A673 (cell line): Measurements from ENCODE around the gene SPRED3. TPM values are rescaled to one million over a fixed set of nuclear protein-coding genes. Genes with fewer than 3 reads are reported as not detected.

Experiments used
- BruUV-seq: library from RNA; stranded (reverse); fragments of 400-500 nt; replicated peaks from 2 replicates; lab custom pipeline; 2021; lab: Mats Ljungman, UMichigan
- CTCF ChIA-PET: fragments of 300-600 bp; sonication (Branson Sonifier 250); formaldehyde crosslinking; loops from one replicate; lab custom pipeline; 2022; ENCODE audit warnings: antibody characterized with exemption; lab: Charles Lee
- POLR2A ChIA-PET: fragments of 300-600 bp; sonication (Branson Sonifier 250); formaldehyde crosslinking; loops from one replicate; lab custom pipeline; 2022; ENCODE audit warnings: antibody characterized with exemption; ENCODE audit not compliant: low non-redundant PET; lab: Charles Lee
- DNase-seq: peaks from one replicate; pipeline ENCODE4 v3.0.0-alpha.2; 2015; ENCODE audit warnings: low spot score
- H3K27ac ChIP-seq: fragments of 200-600 bp; sonication (generic); 2 replicates; pipeline ENCODE4 v1.5.1; 2016; ENCODE audit warnings: mixed run types, low read depth, mild to moderate bottlenecking, mixed read lengths, antibody characterized with exemption, low read length; ENCODE audit not compliant: poor library complexity, severe bottlenecking
- H3K27me3 ChIP-seq: fragments of 200-600 bp; sonication (generic); replicated peaks from 2 replicates; pipeline ENCODE4 v1.6.1; 2017; ENCODE audit warnings: mixed run types, low read depth, mild to moderate bottlenecking, mixed read lengths, antibody characterized with exemption, low read length; ENCODE audit not compliant: insufficient read depth, poor library complexity
- H3K36me3 ChIP-seq: fragments of 200-600 bp; sonication (generic); 2 replicates; pipeline ENCODE4 v1.6.1; 2016; ENCODE audit warnings: mixed run types, mild to moderate bottlenecking, mixed read lengths, antibody characterized with exemption, low read length; ENCODE audit not compliant: insufficient read depth, poor library complexity, severe bottlenecking
- H3K4me1 ChIP-seq: fragments of 200-600 bp; sonication (generic); 2 replicates; pipeline ENCODE4 v1.6.1; 2017; ENCODE audit warnings: mixed run types, mild to moderate bottlenecking, mixed read lengths, antibody characterized with exemption, low read length; ENCODE audit not compliant: insufficient read depth, poor library complexity, severe bottlenecking
- H3K4me3 ChIP-seq: fragments of 200-600 bp; sonication (generic); 2 replicates; pipeline ENCODE4 v1.5.1; 2016; ENCODE audit warnings: low read depth, mixed run types, mild to moderate bottlenecking, mixed read lengths, low read length; ENCODE audit not compliant: poor library complexity, severe bottlenecking
- H3K9me3 ChIP-seq: fragments of 200-600 bp; sonication (generic); 2 replicates; pipeline ENCODE4 v1.6.1; 2016; ENCODE audit warnings: mixed run types, low read depth, mild to moderate bottlenecking, mixed read lengths, antibody characterized with exemption, low read length; ENCODE audit not compliant: poor library complexity, severe bottlenecking
- EZH2 ChIP-seq: fragments of 200-600 bp; sonication (generic); IDR thresholded peaks from 2 replicates; pipeline ENCODE4 v1.6.1; 2017; ENCODE audit warnings: borderline replicate concordance, low read depth, mild to moderate bottlenecking, mixed read lengths, antibody characterized with exemption, low read length; ENCODE audit not compliant: poor library complexity, severe bottlenecking
- intact Hi-C: fragments of 100-400 bp; cut with micrococcal nuclease; formaldehyde crosslinking; loops from one replicate; pipeline ENCODE4 v1.10.0; 2022; ENCODE audit not compliant: unreplicated experiment
- total RNA-seq: library from RNA; stranded (reverse); gene quantifications from 2 replicates; pipeline ENCODE4 v1.2.3, GENCODE V29; 2021
- TF ChIP-seq, protein P1 (sequence below): fragments of 300-800, 200-600 bp; sonication (generic); conservative IDR thresholded peaks from 2 replicates; pipeline ENCODE4 v1.5.1; 2017; ENCODE audit warnings: low read depth, mild to moderate bottlenecking, antibody characterized with exemption, low read length, moderate library complexity, mixed read lengths

The SPRED3 gene
- total RNA-seq, 1 experiment from 2014 or later, result 6.2 TPM

DNA sequence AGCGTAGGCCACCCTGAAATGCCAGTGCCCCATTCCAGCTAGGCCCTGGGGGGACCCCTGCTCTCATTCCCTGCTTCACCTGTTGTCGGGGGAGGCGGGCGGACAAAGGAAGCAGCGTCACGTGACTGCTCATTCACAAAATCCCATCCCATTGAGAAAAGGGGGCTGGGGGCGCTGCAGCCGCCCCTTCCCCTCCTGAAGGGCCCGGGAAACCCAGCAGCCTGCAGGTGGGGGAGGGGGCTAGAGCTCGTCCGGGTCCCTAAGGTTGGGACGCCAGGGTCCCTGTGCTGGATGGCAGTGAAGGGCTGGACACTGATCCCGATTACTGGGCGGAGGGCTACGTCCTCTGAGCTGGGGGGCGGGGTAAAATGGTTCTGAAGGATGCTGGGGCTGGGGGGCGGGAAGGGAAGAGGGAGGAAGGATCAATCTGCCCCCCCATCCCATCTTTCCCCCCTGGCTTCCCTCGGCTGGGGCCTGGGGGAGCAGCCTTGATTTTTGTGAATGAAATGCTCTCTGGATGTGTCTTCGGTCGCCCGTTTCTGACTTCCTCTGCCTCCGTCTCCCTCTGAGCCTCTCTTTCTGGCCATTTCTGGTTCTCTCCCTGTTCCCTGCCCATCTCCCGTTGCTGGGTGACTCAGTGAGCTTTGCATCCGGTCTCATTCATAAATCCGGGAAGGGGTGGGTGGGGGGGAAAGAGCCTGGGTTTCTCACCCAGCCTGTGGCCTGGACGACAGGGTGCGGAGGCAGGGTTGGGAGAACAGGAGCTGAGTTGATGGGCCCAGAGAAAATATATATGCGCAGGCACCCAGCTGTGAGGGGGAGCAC lies 816 bp downstream of the SPRED3 start:
- H3K4me1 ChIP-seq, result peaks cover 6% of the 10 kb centered on the region
- DNase-seq, result peak; percentile 76
- no peaks in the 10 kb centered on the region for H3K9me3 ChIP-seq
- ChIA-PET CTCF (interaction anchor here (1.0 kb wide), 1 partner anchor 13 kb away, joined by 8 read pairs; the partner anchor contains the start of gene FAM98C), POLR2A (interaction anchor here (0.6 to 0.7 kb wide), 2 partner anchors 120 to 243 kb away, joined by 4 to 6 read pairs; no protein-coding TSS in a partner anchor)
- no peaks in the 10 kb centered on the region for H3K27me3 ChIP-seq
- peaks cover 5% of the 10 kb centered on the region for H3K36me3 ChIP-seq
- peak overlapping the region; percentile 65 for H3K27ac ChIP-seq
- no peak for TF ChIP-seq EZH2
- TF ChIP-seq, protein P1, sequence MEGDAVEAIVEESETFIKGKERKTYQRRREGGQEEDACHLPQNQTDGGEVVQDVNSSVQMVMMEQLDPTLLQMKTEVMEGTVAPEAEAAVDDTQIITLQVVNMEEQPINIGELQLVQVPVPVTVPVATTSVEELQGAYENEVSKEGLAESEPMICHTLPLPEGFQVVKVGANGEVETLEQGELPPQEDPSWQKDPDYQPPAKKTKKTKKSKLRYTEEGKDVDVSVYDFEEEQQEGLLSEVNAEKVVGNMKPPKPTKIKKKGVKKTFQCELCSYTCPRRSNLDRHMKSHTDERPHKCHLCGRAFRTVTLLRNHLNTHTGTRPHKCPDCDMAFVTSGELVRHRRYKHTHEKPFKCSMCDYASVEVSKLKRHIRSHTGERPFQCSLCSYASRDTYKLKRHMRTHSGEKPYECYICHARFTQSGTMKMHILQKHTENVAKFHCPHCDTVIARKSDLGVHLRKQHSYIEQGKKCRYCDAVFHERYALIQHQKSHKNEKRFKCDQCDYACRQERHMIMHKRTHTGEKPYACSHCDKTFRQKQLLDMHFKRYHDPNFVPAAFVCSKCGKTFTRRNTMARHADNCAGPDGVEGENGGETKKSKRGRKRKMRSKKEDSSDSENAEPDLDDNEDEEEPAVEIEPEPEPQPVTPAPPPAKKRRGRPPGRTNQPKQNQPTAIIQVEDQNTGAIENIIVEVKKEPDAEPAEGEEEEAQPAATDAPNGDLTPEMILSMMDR, result no peak
- peak overlapping the region; percentile 80 for H3K4me3 ChIP-seq
- intact Hi-C loops, result no loop called here
- no TSS peak for BruUV-seq

DNA sequence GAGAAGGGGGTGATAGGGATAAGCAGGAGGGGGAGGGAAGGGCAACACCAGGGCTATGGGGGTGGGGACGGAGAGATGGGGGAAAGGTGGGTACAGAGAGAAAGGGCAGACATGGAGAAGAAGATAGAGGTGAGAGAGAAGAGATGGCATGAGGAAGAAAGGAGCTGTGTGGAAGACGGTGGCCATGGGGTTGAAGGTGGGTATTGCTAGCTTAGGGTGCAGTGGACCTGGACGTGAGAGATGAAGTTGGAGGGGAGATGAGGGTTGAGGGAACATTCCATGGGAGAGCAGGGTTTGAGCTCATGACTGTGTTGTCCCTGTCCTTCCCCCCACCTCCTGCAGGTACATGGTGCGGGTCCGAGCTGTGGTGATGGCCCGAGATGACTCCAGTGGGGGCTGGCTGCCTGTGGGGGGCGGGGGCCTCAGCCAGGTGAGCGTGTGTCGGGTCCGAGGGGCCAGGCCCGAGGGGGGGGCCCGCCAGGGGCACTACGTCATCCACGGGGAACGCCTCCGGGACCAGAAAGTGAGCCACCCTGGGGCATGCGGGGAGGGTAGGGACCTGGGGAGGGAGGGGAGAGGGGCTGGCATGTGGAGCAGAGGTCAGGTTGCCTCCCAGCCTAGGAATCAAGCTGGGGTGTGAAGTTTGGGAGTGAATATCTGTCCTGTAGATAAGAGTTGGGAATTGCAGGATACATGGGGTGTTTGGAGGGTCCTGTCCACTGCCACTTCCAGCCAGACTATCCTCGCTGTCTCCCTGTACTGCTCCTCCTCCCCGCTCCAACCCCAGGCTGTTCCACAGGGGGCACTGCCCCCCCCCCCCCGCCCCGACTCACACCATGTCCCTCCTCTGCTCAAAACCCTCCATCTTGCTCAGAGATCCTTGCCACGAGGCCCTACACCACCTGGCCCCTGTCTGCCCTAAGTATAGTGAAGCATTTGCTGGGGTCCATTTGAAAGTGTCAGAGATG lies 1.7 kb downstream of the SPRED3 start:
- no TSS peak for BruUV-seq
- TF ChIP-seq EZH2, result no peak
- TF ChIP-seq, protein P1, result no peak
- Histone ChIP-seq H3K27me3 (no peaks in the 10 kb centered on the region), H3K9me3 (no peaks in the 10 kb centered on the region), H3K4me1 (peaks cover 6% of the 10 kb centered on the region), H3K27ac (no peak overlapping the region), H3K36me3 (no peaks in the 10 kb centered on the region), H3K4me3 (peak overlapping the region; percentile 80)
- ChIA-PET POLR2A (interaction anchor here (0.7 kb wide), 1 partner anchor 121 kb away, joined by 6 read pairs; no protein-coding TSS in a partner anchor), CTCF (interaction anchor here (0.6 to 1.0 kb wide), 2 partner anchors 13 to 510 kb away, joined by 3 to 8 read pairs; partner anchors contain the start of genes FAM98C and NFKBIB)
- no peak for DNase-seq
- intact Hi-C loops, result no loop called here

DNA sequence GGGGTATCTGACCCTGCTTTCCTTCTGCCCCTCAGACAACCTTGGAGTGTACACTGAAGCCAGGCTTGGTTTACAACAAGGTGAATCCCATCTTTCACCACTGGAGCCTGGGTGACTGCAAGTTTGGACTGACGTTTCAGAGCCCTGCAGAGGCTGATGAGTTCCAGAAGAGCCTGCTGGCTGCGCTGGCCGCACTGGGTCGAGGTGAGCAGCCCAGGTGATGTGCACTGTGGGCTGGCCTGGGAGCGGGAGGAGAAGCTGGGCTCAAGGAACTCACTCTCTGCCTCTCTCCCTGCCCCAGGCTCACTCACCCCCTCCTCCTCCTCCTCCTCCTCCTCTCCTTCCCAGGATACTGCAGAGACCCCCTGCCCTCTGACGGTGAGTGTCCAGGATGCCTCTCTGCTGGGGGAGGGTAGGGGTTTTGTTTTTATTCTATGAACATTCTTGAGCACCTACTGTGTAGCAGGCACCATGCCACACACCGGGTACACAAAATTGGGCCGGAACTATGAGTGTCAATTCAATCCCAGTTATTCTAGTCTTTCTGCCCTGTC lies 3.5 kb downstream of the SPRED3 start:
- no peak for DNase-seq
- BruUV-seq, result no TSS peak
- Histone ChIP-seq H3K36me3 (no peaks in the 10 kb centered on the region), H3K4me3 (no peak overlapping the region), H3K4me1 (peaks cover 6% of the 10 kb centered on the region), H3K9me3 (no peaks in the 10 kb centered on the region), H3K27me3 (no peaks in the 10 kb centered on the region), H3K27ac (no peak overlapping the region)
- ChIA-PET CTCF (no interaction called here), POLR2A (no interaction called here)
- intact Hi-C loops, result no loop called here
- no peak for TF ChIP-seq EZH2
- TF ChIP-seq, protein P1, result no peak
